A673 (cell line): ENCODE data around the gene SFXN2. TPM values are rescaled to one million over a fixed set of nuclear protein-coding genes. Genes with fewer than 3 reads are reported as not detected.

ENCODE experiments used
- BruUV-seq: library from RNA; stranded (reverse); fragments of 400-500 nt; replicated peaks from 2 replicates; lab custom pipeline; 2021; lab: Mats Ljungman, UMichigan
- CTCF ChIA-PET: fragments of 300-600 bp; sonication (Branson Sonifier 250); formaldehyde crosslinking; loops from one replicate; lab custom pipeline; 2022; ENCODE audit warnings: antibody characterized with exemption; lab: Charles Lee
- POLR2A ChIA-PET: fragments of 300-600 bp; sonication (Branson Sonifier 250); formaldehyde crosslinking; loops from one replicate; lab custom pipeline; 2022; ENCODE audit warnings: antibody characterized with exemption; ENCODE audit not compliant: low non-redundant PET; lab: Charles Lee
- DNase-seq: peaks from one replicate; pipeline ENCODE4 v3.0.0-alpha.2; 2015; ENCODE audit warnings: low spot score
- H3K27ac ChIP-seq: fragments of 200-600 bp; sonication (generic); 2 replicates; pipeline ENCODE4 v1.5.1; 2016; ENCODE audit warnings: mixed run types, low read depth, mild to moderate bottlenecking, mixed read lengths, antibody characterized with exemption, low read length; ENCODE audit not compliant: poor library complexity, severe bottlenecking
- H3K27me3 ChIP-seq: fragments of 200-600 bp; sonication (generic); replicated peaks from 2 replicates; pipeline ENCODE4 v1.6.1; 2017; ENCODE audit warnings: mixed run types, low read depth, mild to moderate bottlenecking, mixed read lengths, antibody characterized with exemption, low read length; ENCODE audit not compliant: insufficient read depth, poor library complexity
- H3K36me3 ChIP-seq: fragments of 200-600 bp; sonication (generic); 2 replicates; pipeline ENCODE4 v1.6.1; 2016; ENCODE audit warnings: mixed run types, mild to moderate bottlenecking, mixed read lengths, antibody characterized with exemption, low read length; ENCODE audit not compliant: insufficient read depth, poor library complexity, severe bottlenecking
- H3K4me1 ChIP-seq: fragments of 200-600 bp; sonication (generic); 2 replicates; pipeline ENCODE4 v1.6.1; 2017; ENCODE audit warnings: mixed run types, mild to moderate bottlenecking, mixed read lengths, antibody characterized with exemption, low read length; ENCODE audit not compliant: insufficient read depth, poor library complexity, severe bottlenecking
- H3K4me3 ChIP-seq: fragments of 200-600 bp; sonication (generic); 2 replicates; pipeline ENCODE4 v1.5.1; 2016; ENCODE audit warnings: low read depth, mixed run types, mild to moderate bottlenecking, mixed read lengths, low read length; ENCODE audit not compliant: poor library complexity, severe bottlenecking
- H3K9me3 ChIP-seq: fragments of 200-600 bp; sonication (generic); 2 replicates; pipeline ENCODE4 v1.6.1; 2016; ENCODE audit warnings: mixed run types, low read depth, mild to moderate bottlenecking, mixed read lengths, antibody characterized with exemption, low read length; ENCODE audit not compliant: poor library complexity, severe bottlenecking
- CTCF ChIP-seq: fragments of 300-800, 200-600 bp; sonication (generic); conservative IDR thresholded peaks from 2 replicates; pipeline ENCODE4 v1.5.1; 2017; ENCODE audit warnings: low read depth, mild to moderate bottlenecking, antibody characterized with exemption, low read length, moderate library complexity, mixed read lengths
- EZH2 ChIP-seq: fragments of 200-600 bp; sonication (generic); IDR thresholded peaks from 2 replicates; pipeline ENCODE4 v1.6.1; 2017; ENCODE audit warnings: borderline replicate concordance, low read depth, mild to moderate bottlenecking, mixed read lengths, antibody characterized with exemption, low read length; ENCODE audit not compliant: poor library complexity, severe bottlenecking
- intact Hi-C: fragments of 100-400 bp; cut with micrococcal nuclease; formaldehyde crosslinking; loops from one replicate; pipeline ENCODE4 v1.10.0; 2022; ENCODE audit not compliant: unreplicated experiment
- total RNA-seq: library from RNA; stranded (reverse); gene quantifications from 2 replicates; pipeline ENCODE4 v1.2.3, GENCODE V29; 2021

The SFXN2 gene
- total RNA-seq, 1 experiment from 2014 or later: 19.5 TPM

GRCh38 chr10:102682416-102682815 is 32.0 kb upstream of the SFXN2 start:
- no peak for DNase-seq
- Histone ChIP-seq H3K9me3 (no peaks in the 10 kb centered on the region), H3K4me1 (no peaks in the 10 kb centered on the region), H3K36me3 (peaks cover 8% of the 10 kb centered on the region), H3K4me3 (no peak overlapping the region), H3K27me3 (no peaks in the 10 kb centered on the region), H3K27ac (no peak overlapping the region)
- ChIA-PET CTCF (no interaction called here), POLR2A (no interaction called here)
- intact Hi-C loops: no loop called here
- TF ChIP-seq CTCF (no peak), EZH2 (no peak)
- no TSS peak for BruUV-seq

GRCh38 chr10:102682981-102683380 is 31.5 kb upstream of the SFXN2 start:
- Histone ChIP-seq H3K4me1 (no peaks in the 10 kb centered on the region), H3K27ac (no peak overlapping the region), H3K36me3 (peaks cover 8% of the 10 kb centered on the region), H3K9me3 (no peaks in the 10 kb centered on the region), H3K27me3 (no peaks in the 10 kb centered on the region), H3K4me3 (no peak overlapping the region)
- ChIA-PET CTCF (no interaction called here), POLR2A (no interaction called here)
- no peak for TF ChIP-seq CTCF
- TF ChIP-seq EZH2: no peak
- BruUV-seq: no TSS peak
- DNase-seq: no peak
- intact Hi-C loops: no loop called here

- no TSS peak for BruUV-seq
- no peak for TF ChIP-seq EZH2
- TF ChIP-seq CTCF: no peak
- Histone ChIP-seq H3K9me3 (no peaks in the 10 kb centered on the region), H3K27me3 (no peaks in the 10 kb centered on the region), H3K4me1 (no peaks in the 10 kb centered on the region), H3K4me3 (no peak overlapping the region), H3K27ac (no peak overlapping the region), H3K36me3 (peaks cover 8% of the 10 kb centered on the region)
- ChIA-PET CTCF (no interaction called here), POLR2A (no interaction called here)
- intact Hi-C loops: no loop called here
- DNase-seq: no peak
Measured at GRCh38 chr10:102683736-102684135, 30.7 kb upstream of the SFXN2 start.
